HG03565 (cell line): Measurements from ENCODE around the gene TOR1B.
"Not testable (repeated sequence)": the region's sequence is repeated elsewhere in the genome, so short reads cannot be mapped to it uniquely, and the experiment has no call there.

Experiments
- ATAC-seq: cut with Tn5 transposase; IDR thresholded peaks from one replicate; pipeline ENCODE4 v1.9.1; 2021; ENCODE audit warnings: mild to moderate bottlenecking, moderate library complexity; ENCODE audit not compliant: unreplicated experiment

TOR1B gene

DNA sequence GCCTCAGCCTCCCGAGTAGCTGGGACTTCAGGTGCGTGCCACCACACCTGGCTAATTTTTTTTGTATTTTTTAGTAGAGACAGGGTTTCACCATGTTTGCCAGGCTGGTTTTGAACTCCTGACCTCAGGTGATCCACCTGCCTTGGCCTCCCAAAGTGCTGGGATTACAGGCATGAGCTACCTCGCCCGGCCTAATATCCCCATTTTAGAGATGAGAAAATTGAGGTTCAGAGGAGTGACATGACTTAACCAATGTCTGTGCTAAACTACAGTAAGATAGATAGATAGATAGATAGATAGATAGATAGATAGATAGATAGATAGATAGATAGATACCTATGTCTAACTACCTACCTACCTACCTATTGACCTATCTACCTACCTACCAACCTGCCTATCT, 26.9 kb upstream of the TOR1B start:
- not testable (repeated sequence) for ATAC-seq

DNA sequence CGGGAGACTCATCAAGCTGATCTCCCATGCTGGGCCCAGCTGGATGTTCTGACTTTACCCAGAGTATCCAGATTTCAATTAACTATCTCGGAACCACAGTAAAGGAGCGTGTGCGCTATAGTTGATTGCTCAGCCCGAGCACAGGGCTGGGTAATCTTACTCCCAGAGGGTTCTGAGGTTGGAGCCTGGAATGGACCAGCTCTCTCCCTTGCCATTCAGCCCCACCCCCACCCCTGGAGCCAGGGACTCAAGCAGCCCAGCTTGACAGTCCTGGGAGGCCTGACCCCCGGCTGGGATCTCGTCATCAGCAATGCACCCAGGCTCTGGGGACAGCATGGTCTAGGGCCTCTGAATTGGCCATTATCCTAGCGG, 26.4 kb upstream of the TOR1B start:
- no peak for ATAC-seq

DNA sequence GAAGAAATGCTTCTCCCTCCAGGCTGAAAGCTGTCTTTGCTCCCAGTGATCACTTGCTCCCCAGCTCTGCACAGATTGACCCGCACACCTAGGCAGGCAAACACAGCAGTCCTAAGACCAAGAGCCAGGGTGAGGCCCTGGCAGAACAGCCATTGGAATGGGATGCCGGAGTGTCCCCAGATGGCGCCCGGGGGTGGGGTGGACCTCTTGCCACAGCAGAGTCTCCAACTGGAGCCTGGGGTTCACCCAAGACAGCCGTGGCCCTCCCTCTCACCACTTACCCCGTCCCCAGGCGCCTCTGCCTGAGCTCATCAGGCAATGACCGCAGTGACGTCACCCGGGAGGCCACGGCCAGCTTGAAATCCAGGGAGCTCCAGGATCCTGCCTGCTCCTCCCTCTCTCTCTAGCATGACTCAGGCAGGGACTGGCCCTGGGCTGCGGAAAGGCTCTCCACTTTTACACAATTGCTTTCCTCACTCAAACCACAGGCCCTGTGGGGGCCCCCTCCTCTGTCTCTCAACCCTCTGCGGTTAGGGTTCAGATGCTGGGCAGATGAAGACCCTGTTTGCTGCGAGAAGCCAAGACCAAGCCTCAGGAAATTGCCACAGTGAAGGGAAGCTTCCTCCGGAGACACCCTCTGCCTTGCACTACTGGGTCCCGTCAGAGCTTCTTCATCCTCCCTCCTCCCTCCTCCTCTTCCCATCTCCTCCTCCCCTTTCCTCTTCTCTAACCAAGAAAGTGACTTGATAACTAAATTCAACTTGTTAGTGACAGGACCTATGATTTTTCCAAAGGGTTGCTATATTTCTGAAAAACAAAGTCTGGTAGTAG, 25.8 kb upstream of the TOR1B start:
- no peak for ATAC-seq

DNA sequence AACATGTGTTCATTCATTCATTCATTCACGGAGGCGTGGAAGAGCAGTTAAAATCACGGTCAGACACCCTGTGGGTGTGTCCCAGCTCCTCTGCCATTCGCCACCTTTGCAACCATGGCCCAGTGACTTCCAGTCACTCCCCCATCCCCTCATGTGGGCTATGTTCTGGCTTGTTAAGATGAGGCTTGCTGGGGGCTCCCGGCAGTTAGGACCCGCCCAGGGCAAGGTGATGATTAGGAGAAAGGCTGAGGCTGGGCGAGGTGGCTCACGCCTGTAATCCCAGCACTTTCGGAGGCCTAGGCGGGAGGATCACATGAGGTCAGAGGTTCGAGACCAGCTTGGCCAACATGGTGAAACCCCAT, 25.2 kb upstream of the TOR1B start:
- ATAC-seq: no peak

DNA sequence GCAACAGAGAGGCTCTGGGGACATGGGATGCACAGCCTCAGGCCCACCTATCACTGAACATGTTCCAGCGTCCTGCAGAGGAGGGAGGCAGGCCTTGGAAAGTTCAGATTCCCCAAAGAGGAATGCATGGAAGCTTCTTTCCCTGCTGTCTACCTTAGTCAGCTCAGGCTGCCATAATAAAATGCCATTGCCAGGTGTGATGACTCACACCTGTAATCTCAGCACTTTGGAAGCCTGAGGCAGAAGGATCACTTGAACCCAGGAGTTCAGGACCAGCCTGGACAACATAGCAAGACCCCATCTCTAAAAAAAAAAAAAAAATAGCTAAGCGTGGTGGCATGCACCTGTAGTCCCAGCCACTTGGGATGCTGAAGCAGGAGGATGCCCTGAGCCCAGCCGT, 24.5 kb upstream of the TOR1B start:
- ATAC-seq: no peak

DNA sequence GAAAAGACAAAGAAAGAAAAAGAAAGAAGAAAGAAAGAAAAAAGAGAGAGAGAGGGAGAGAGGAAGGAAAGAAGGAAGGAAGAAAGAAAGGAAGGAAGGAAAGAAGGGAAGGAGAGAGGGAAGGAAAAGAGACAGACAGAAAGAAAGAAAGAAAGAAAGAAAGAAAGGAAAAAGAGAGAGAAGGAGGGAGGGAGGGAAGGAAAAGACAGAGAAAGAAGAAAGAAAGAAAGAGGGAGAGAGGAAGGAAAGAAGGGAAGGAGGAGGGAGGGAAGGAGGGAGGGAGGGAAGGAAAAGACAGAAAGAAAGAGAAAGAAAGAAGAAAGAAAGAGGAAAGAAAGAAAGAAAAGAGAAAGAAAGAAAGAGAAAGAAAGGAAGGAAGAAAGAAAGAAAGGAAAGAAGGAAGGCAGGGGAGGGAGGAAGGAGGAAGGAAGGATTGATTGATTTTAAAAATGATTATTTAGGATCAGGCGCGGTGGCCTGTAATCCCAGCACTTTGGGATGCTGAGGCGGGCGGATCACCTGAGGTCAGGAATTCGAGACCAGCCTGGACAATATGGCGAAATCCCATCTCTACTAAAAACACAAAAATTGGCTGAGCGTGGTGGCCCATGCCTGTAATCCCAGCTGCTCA, 23.3 kb upstream of the TOR1B start:
- no peak for ATAC-seq

DNA sequence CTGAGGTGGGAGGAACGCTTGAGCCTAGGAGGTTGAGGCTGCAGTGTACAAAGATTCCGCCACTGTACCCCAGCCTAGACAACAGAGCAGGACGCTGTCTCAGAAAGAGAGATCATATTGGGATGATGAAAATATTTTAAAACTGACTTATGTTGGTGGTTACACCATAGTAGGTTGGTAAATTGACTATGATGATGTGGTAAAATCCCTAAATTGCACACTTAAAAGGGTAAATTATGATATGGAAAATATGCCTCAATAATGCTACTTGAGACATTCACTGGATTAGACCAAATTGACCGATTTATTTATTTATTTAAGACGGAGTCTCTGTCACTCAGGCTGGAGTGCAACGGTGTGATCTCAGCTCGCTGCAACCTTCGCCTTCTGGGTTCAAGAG, 21.9 kb upstream of the TOR1B start:
- ATAC-seq: no peak

DNA sequence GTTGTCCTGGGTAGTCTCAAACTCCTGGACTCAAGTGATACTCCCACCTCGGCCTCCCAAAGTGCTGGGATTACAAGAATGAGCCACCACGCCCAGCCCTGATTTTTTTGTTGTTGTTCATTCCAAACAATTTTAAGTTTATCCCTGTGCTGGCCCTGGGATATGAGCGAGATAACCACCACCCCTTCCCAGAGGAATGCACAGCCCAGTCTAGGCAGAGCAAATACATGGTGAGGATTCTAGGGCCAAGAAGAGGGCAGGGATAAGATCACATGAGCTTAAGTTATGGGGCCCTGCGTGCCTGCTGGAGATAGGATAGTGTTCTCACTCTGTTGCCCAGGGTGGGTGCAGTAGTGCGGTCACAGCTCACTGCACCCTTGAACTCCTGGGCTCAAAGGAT, 21.0 kb upstream of the TOR1B start:
- no peak for ATAC-seq

DNA sequence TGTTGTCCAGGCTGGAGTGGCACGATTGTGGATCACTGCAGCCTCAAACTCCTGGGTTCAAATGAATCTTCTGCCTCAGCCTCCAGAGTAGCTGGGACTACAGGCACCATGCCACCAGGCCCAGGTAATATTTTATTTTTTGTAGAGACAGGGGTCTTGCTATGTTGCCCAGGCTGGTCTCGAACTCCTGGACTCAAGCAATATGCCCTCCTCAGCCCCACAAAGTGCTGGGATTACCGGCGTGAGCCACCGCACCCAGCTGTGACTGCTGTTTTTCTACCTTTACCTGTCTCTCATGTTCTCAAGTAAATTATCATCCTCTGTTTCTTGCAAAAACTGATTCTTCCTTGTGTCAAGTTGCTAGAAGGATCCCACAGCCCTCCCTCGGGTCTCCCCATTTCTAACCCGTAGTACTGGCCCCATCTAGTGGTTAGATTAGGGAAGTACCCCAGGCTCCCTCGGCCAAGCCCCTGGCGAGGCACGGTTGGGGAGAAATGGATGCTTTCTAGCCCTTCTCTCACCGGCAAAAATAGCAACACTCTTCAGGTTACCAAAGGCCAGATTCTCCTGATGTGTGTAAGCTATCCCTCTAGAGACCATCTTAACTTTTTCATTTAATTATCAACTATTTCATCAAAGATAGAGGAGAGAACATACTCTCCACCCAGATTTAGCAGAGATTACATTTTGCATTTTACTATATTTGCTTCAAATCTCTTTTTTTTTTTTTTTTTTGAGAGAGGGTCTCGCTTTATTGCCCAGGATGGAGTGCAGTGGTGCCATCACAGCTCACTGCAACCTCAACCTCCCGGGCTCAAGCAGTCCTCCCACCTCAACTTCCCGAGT, 19.2 kb upstream of the TOR1B start:
- ATAC-seq: no peak

DNA sequence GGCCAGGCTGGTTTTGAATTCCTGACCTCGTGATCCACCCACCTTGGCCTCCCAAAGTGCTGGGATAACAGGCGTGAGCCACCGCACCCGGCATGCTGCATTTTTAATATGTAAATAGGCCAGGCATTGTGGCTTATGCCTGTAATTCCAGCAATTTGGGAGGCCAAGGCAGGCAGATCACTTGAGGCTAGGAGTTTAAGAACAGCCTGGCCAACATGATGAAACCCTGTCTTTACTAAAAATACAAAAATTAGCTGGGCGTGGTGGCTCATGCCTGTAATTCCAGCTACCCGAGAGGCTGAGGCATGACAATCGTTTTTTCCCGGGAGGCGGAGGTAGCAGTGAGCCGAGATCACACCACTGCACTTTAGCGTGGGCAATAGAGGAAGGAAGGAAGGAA, 18.0 kb upstream of the TOR1B start:
- ATAC-seq: not testable (repeated sequence)

DNA sequence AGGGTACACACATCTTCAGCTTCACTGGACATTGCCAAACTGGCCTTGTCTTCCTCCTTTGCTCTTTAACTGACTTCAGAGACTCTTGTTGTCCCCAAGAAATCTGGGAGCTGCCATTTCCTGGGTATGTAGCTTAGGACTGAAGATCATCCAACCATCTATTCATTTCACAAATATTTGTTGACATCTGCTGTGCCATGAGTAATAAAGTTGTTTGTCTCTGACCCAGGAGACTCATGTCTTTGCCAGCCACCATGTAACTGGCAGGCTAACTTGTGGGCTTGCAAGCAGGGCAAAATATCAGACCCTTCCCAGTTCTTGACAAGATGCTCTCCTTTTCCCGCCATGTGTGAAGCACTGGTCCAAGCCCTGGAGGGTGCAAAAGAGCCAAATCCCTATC, 17.1 kb upstream of the TOR1B start:
- no peak for ATAC-seq

DNA sequence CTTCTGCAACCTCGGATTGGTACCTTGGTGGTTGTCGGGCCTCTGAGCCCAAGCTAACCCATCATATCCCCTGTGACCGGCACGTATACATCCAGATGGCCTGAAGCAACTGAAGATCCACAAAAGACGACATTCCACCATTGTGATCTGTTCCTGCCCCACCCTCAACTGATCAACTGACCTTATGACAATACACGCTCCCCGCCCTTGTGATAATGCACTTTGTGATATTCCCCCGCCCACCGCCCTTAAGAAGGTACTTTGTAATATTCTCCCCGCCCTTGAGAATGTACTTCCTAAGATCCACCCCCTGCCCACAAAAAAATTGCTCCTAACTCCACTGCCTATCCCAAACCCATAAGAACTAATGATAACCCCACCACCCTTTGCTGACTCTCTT, 16.5 kb upstream of the TOR1B start:
- ATAC-seq: no peak

DNA sequence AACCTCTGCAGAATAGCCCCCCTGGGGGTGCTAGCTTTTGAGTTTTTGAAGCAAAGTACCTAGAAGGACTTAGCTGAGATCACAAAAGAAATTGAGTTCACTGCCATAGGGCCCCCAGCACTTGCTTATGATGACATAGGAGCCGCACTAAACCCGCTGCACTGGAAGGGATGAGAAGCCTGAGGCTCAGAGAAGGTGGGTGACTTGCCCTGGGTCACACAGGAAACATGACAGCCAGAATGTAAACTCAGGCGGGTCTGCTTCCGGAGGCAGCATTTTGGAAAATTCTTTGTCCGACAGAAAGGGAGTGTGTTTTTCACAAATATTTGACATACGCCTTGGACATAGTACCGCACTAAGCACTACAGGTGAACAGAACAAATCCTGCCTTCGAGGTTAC, 8.4 kb upstream of the TOR1B start:
- ATAC-seq: no peak

DNA sequence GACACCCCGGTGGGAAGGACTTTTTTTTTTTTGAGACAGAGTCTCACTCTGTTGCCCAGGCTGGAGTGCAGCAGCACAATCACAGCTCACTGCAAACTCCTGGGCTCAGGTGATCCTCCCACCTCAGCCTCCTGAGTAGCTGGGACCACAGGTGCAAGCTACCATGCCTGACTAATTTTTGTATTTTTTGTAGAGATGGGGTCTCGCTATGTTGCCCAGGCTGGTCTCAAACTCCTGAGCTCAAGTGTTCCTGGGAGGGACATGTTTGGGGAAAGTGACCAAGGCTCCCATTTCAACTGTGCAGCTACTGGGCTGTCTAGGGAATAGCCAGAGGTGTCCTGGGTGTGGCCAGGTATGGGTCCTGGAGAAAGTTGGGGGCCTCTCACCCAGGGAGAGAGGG, 7.0 kb upstream of the TOR1B start:
- ATAC-seq: not testable (repeated sequence)

DNA sequence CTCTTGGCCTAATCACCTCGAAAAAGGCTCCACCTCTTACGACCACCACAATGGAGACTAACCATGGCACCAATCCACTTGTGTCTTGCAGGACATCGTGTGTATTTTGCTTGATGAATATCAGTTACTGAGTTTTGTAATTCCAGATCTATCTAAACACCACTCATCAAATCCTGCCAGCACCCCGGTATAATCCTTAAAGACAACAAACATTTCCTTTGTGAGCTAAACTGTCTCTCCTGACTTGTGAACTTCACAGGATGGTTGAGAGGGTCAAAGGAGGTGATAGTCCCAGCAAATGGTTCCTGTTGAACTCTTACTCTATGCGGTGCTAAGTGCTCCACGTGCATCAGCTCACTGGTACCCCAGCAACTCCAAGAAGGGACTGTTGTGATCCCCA, 4.0 kb upstream of the TOR1B start:
- no peak for ATAC-seq

DNA sequence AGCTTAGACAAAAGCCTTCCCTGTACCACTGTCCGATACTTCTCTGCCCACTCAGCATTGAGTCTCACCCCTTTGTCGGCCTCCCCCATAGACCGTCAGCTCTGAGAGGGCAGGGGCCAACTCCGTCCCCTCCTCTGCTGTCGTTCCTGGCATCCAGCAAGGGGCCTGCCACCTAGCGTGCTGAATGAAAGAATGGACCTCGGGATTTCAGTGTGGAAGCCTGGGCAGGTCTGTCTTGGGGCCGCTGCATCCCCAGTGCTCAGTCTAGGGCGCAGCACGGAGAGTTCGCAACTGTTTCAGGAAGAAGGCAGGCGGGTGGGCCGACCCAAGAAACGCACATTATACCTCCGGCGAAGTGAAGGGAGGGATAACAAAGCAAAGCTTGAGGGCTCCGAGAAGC, 1.5 kb upstream of the TOR1B start:
- ATAC-seq: no peak

DNA sequence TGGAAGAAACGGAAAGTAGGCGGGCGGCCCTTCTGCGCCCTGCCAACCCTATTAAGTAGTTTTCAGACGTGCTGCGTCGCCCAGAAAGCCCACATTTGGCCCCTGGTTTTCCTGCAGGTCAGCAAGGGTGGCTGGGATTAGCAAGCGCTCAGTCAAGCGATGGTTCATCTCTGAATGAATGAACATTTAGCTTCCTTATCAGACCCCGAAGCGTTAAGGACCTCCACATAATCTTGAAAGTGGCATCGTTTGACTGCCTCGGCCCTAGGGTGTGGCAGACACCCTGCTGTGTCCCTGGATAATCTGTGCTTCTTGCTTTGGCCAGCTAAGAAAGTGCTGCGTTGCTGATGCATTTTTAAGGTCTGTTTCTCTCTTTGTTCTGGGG, 684 bp downstream of the TOR1B start:
- ATAC-seq: no peak

DNA sequence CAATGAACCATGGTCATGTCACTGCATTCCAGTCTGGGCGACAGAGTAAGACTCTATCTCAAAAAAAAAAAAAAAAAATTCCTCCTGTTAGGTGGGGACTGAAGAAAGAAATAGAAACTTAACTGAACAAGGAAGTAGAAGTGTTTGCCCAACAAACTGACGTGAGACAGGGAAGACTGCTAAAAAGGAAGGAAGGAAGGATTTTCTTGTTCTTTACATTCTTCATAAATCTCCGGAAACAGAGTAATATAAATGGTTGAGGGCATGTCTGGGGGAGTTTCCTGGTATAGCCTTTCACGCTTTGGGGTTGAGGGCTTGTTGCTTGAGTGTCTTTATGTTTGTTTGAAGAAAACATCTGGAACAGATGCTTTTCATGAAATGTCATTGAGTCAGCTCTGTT, 3.1 kb downstream of the TOR1B start:
- ATAC-seq: no peak

DNA sequence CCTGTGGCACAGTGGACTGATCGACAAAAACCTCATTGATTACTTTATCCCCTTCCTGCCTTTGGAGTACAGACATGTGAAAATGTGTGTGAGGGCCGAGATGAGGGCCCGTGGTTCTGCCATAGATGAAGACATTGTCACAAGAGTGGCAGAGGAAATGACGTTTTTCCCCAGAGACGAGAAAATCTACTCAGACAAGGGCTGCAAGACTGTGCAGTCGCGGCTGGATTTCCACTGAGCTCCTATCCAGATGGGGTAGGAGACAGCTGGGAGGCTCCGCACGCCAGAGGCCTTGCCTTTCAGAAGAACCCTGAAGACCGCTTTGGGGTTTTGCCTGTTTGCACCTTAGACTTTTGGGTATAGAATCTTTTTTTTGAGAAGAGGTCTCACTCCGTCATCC, 6.4 kb downstream of the TOR1B start:
- ATAC-seq: no peak

DNA sequence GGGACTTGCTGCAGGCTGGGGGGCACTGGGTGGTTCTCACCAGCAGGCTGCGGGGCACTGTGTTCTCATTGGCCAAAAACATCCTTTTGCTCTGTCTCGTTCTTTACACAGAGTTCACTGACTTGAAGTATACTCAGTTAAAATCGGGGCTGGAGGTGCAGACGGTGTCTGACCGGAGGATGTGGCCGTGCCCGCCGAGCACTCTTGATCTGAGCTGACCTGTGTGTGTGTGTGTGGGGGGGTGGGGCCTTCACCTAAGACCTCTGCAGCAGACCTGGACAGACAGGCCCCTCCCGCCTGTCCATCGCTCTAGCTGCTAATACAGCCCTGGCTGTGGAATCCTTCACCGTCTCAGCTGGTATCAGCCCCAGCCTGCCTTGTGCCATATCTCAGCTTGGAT, 7.1 kb downstream of the TOR1B start:
- ATAC-seq: no peak

DNA sequence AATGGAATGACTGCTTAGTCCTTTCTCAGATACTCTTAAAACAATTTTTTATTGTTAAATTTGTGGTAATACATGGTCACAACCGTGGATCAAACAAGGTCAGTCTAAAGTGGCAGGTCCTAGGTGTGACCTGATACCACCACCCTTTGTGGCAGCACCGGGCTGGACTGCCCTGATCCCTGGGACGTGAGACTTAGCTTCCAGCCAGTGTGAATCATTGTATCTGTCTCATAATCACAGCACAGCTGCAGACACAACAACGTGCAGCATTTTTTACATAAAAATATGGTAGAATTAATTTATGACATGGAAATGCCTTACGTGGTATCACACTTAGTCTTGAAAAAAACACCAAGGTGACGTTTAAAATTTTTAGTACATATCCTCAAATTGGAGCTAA, 7.8 kb downstream of the TOR1B start:
- no peak for ATAC-seq

DNA sequence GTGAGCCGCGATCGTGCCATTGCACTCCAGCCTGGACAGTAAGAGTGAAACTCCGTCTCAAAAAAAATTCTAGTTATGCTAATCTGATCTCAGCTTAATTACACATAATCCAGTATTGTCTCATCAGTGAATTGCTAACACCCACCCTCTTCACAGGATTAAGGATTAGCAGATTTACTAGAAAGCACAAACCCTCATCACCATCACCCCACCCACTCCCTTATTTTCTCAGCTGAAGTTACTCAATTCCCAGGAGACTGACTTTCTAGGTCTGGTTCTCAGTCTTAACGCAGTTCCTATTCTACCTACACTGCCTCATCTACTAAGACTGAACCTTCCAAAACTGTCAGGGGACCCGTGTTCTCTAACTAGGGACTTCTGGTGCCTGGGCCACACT, 9.0 kb downstream of the TOR1B start:
- ATAC-seq: no peak
